HG02973 (cell line): ENCODE data around the gene TASP1.
"Not testable (repeated sequence)": the region's sequence is repeated elsewhere in the genome, so short reads cannot be mapped to it uniquely, and the experiment has no call there.

Source experiments
- ATAC-seq: cut with Tn5 transposase; IDR thresholded peaks from one replicate; pipeline ENCODE4 v1.9.1; 2021; ENCODE audit warnings: moderate library complexity; ENCODE audit not compliant: unreplicated experiment

Gene TASP1

DNA sequence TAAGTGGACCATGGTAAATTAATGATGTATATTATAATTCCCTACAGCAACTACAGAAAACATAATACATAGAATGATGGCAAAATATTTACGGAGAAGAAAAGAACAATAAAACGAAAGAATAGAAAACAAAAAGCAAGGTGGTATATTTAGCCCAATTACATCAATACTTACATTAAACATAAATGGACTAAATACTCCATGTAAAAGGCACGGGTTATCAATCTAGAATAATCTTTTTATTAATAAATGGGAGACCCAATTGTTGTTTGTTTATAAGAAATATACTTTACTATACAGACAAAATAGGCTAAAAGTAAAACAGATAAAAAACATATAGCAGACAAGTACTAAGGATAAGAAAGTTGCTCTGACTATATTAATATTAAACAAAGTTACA, 137.2 kb downstream of the TASP1 start:
- no peak for ATAC-seq

DNA sequence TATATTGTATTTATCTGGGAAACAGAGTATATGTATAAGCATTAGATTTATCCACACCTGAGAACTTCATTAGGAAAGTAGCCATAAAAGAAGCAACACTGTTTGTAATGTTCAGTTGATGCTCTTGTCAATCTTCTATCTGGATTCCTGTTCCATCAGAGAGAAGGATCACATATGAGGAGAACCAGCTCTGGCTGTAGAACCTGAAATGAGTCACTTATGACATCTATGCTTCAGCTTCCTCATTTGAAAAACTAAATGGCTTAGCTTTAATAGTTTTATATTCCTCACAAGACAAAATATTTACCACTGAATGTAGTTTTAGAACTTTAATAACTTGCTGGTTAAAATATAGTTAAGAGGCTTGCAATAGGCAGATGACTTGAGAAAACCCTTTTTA, 144.7 kb downstream of the TASP1 start:
- ATAC-seq: no peak

GRCh38 chr20:13493143-13493542, 145.6 kb downstream of the TASP1 start:
- ATAC-seq: no peak

- ATAC-seq: no peak
These were observed 146.7 kb downstream of the TASP1 start for GRCh38 chr20:13492001-13492481.

DNA sequence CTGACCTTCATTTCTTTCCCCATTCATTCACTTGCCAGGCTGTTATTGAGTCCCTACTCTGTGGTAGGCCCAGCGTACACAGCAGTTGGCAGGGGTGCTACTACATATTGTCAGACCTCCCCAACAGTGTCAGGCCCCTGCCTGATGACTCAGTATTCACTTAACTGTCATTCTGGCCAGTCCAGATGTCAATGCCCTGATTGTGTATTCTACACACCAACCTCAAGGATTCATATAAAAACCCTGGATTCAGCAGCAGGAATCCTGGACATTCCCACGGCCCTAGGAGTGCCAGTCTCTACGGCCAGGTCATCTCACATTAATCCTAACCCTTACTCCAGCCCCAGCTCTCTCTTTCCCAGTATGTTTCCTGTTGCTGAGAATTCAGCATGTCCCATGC, 151.5 kb downstream of the TASP1 start:
- no peak for ATAC-seq

DNA sequence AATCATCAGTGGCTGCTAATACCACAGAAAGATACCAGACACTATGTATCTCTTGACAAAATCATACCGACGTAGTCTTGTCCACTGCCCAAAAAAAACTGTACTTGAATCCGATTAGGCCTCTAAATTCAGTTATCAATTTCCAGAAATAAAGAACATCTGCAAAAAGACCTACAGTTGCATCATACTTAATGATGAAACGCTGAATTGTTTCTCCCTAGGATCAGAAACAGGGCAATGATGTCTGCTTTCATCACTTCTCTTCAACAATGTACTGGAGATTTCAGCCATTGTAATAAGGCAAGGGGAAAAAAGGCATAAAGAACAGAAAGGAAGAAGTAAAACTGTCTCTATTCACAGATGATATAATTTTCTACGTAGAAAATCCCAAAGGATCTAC, 152.0 kb downstream of the TASP1 start:
- ATAC-seq: no peak

DNA sequence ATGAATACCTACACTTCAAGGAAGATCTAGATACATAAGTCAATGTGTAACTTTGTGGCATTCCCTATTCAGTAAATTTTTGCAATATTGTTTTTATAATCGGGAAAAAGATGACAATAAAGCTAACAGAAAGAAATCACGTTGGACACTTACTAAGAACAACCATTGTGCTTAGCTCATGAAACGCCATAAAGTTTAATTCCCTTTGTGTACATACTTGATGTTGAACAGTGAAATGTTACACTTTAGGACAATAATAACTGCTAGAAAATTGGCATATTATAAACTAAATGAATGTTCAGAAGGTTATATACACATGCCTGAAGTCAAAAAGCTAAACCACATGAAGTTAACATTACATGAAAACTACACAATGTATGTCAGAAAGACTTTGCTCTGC, 153.2 kb downstream of the TASP1 start:
- no peak for ATAC-seq

DNA sequence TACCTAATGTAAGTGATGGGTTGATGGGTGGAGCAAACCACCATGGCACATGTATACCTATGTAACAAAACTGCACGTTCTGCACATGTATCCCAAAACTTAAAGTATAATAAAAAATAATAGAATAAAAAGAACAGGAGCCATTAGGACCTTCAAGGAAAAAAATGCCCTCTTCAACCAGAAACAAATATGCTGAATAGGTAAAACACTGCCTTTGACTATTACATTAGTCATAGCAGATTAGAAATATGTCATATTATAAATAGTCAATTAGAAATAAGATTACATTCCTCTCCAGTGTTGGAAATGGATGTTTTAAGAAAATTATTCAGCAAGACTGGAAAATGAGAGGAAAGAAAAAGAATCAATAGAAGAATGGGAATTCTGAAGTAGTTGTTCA, 153.7 kb downstream of the TASP1 start:
- not testable (repeated sequence) for ATAC-seq

GRCh38 chr20:13483472-13483871, 155.3 kb downstream of the TASP1 start:
- ATAC-seq: not testable (repeated sequence)

GRCh38 chr20:13478366-13478765, 160.4 kb downstream of the TASP1 start:
- ATAC-seq: no peak

DNA sequence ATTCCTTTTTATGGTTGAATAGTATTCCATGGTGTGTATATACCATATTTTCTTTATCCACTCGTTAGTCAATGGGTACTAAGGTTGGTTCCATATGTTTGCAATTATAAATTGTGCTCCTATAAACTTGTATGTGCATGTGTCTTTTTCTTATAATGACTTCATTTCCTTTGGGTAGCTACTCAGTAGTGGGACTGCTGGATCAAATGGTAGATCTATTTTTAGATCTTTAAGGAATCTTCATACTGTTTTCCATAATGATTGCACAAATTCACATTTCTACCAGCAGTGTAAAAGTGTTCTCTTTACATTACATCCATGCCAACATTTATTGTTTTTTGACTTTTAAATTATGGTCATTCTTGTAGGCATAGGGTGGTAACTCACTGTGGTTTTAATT, 164.3 kb downstream of the TASP1 start:
- no peak for ATAC-seq

GRCh38 chr20:13469262-13469661, 169.5 kb downstream of the TASP1 start:
- no peak for ATAC-seq

- ATAC-seq: no peak
These were observed 170.6 kb downstream of the TASP1 start for GRCh38 chr20:13468166-13468565.

DNA sequence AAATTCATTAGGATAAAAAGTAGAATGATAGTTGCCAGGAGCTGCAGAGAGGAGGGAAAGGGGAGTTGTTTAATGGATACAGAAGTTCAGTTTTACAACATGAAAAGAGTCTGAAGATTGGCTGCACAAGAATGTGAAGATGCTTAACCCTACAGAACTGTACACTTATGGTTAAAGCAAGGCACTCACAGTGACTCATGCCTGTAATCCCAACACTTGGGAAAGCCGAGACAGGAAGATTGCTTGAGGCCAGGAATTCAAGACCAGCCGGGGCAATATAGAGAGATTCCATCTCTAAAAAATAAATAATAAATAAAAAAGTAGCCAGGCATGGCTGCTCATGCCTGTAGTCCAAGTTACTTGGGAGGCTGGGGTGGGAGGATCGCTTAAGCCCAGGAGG, 174.0 kb downstream of the TASP1 start:
- no peak for ATAC-seq

DNA sequence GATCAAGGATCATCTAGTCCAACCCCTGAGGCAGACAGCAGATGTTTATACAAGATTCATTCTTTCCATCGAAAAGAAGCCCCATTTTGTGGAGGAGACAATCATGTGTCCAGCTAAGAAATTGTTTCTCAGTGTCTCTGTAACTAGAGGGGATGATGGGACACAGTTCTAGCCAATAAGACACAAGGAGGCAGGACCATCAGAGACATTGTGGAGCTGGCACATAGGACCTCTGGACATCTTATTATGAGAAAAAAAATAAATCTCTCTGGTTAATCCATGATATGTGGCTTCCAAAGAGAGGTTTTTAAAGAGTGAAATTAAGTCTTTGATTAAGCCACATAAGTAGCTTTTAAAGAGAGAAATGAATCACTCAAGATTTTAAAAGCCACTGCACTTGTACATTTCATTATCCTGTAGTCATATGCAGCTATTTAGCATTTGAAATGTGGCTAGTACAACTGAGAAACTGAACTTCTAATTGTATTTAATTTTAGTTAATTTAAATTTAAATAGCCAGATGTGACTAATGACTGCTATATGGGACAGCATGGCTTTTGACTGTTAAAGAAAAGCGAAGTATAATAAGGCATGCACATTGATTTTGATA, 176.8 kb downstream of the TASP1 start:
- ATAC-seq: no peak

DNA sequence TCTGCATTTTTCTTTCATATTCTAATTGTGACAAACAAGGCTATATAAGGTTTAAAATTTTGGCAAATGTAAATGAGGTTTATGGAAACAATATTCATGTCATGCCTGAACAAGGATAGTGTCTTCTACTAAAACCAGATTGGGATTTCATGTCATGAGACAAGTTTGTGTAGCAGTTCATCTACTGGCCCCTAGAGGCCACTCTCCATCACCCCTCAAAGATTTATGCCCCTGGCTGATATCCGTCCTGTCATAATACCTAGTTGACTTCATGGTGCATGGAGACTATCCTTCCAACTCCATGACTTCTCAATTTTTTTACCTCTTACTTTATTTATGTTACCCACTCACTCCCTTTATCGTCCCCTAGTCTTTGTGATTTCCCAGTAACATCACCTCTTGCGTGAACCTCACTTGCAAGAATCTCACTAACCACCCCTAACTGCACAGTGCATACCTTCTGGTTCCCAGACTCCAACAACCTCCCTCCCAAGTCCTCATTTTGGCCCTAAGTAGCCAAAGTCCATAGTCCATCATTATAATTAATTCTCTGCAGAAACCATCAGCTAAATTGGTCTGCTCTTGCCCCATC, 179.8 kb downstream of the TASP1 start:
- ATAC-seq: peak; percentile 90

- ATAC-seq: no peak
These were observed 181.2 kb downstream of the TASP1 start for GRCh38 chr20:13457487-13457886.

DNA sequence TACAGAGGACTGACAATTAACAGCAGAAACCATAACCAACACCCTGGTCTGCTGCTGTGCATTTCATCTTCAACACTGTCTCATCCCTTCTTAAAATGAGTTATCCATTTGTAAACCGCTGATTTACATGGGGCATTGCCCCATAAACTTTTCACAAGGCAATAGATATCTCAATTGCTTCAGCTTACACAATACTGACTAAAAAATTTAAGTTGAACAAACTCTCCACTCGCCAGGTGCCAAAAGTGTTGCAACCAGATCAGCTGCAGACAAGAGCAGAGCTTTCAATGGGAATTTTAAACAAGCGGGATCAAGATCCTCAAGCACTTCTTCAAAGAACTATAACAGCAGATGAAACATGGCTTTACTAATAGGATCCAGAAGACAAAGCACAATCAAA, 183.0 kb downstream of the TASP1 start:
- no peak for ATAC-seq

- ATAC-seq: no peak
These were observed 185.4 kb downstream of the TASP1 start for GRCh38 chr20:13453367-13453766.

GRCh38 chr20:13452470-13453124, 186.1 kb downstream of the TASP1 start:
- ATAC-seq: no peak

DNA sequence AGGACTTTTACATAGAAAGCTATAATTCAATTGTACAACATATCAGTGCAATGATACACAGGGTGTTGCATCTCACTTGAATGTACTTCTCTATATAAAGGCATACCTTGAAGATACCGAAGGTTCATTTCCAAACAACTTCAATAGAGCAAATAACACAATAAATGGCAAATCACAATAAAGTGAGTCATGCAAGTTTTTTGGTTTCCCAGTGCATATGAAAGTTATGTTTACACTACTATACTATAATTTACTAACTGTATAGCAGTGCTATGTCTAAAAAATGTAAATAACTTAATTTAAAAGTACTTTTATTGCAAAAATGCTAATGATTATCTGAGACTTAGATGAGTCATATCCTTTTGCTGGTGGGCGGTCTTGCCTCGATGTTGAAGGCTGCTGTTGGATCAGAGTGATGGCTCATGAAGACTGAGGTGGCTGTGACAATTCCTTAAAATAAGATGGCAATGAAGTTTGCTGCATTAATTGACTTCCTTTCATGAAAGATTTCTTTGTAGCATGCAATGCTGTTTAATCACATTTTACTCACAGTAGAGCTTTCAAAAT, 188.8 kb downstream of the TASP1 start:
- no peak for ATAC-seq
